A549 (cell line): ENCODE data around the gene RFC4. TPM values are rescaled to one million over a fixed set of nuclear protein-coding genes. Genes with fewer than 3 reads are reported as not detected.
A peak's percentile ranks its signal among the peaks of the same experiment; 100 is the strongest.

Source experiments
- ATAC-seq, 2 experiments: fragments of 200-7000 bp in 1 of 2; fragments of >200 bp in 1 of 2; cut with Nextera tagmentation in 1 of 2; cut with Tn5 transposase in 1 of 2; 3 replicates each; pipeline versions ENCODE4 v1.8.0 to v1.9.1; 2018 to 2020; ENCODE audit warnings: mild to moderate bottlenecking in 1 of 2, moderate library complexity in 1 of 2
- CTCF ChIA-PET: fragments of 300-600 bp; sonication (Branson Sonifier 250); formaldehyde crosslinking; extraction: SDS; loops from one replicate; lab custom pipeline; 2021; ENCODE audit warnings: antibody characterized with exemption, inconsistent platforms; lab: Yijun Ruan, JAX
- POLR2A ChIA-PET: fragments of 350-600 bp; formaldehyde crosslinking; extraction: SDS; loops from one replicate; lab custom pipeline; 2021; ENCODE audit warnings: antibody characterized with exemption, inconsistent platforms; lab: Yijun Ruan, JAX
- DNase-seq, 2 experiments: peaks; one replicate each; pipeline versions ENCODE4 v3.0.0 to v3.0.0-alpha.2; 2011 to 2016; ENCODE audit warnings: low read depth in 1 of 2, low spot score in 1 of 2
- FAIRE-seq: peaks from 2 replicates; lab custom pipeline; 2011; peaks lifted over from hg19 to GRCh38; lab: Jason Lieb, UNC
- H3K27ac ChIP-seq, 2 experiments: fragments of >200 bp; sonication (Bioruptor Twin); formaldehyde crosslinking; 3 replicates each; pipeline ENCODE4 v1.5.1; 2016 to 2017
- H3K4me1 ChIP-seq: fragments of >200 bp; sonication (Bioruptor Twin); formaldehyde crosslinking; 3 replicates; pipeline ENCODE4 v1.6.1; 2016
- H3K4me2 ChIP-seq: fragments of >200 bp; sonication (Bioruptor Twin); formaldehyde crosslinking; 3 replicates; pipeline ENCODE4 v1.6.1; 2016
- H3K4me3 ChIP-seq: fragments of >200 bp; sonication (Bioruptor Twin); formaldehyde crosslinking; 3 replicates; pipeline ENCODE4 v1.5.1; 2016
- H3K9me3 ChIP-seq: fragments of >200 bp; sonication (Bioruptor Twin); formaldehyde crosslinking; 3 replicates; pipeline ENCODE4 v1.6.1; 2016
- BHLHE40 ChIP-seq: IDR thresholded peaks from 2 replicates; pipeline ENCODE4 v1.6.1; 2012; ENCODE audit warnings: low read depth, low read length, inconsistent platforms
- CBX2 ChIP-seq: fragments of 200-600 bp; sonication (generic); IDR thresholded peaks from 2 replicates; pipeline ENCODE4 v1.6.1; 2016; ENCODE audit warnings: low read depth, mild to moderate bottlenecking, borderline replicate concordance
- CBX8 ChIP-seq: fragments of 200-600 bp; sonication (generic); IDR thresholded peaks from 2 replicates; pipeline ENCODE4 v1.6.1; 2016
- CEBPB ChIP-seq, 2 experiments: fragments of >200 bp in 1 of 2; sonication (Bioruptor Twin) in 1 of 2; formaldehyde crosslinking in 1 of 2; IDR thresholded peaks; 2 replicates each; pipeline ENCODE4 v1.6.1; 2012 to 2016
- ESRRA ChIP-seq: fragments of 150-350 bp; IDR thresholded peaks from 2 replicates; pipeline ENCODE4 v1.6.1; 2014; ENCODE audit warnings: mild to moderate bottlenecking, low read length, borderline replicate concordance
- FOSB ChIP-seq: fragments of 250-450 bp; sonication (Bioruptor Pico); IDR thresholded peaks from 2 replicates; pipeline ENCODE4 v1.5.0; 2020; ENCODE audit warnings: mild to moderate bottlenecking, moderate library complexity
- FOSL2 ChIP-seq, 2 experiments: fragments of 450-650 bp in 1 of 2; fragments of >200 bp in 1 of 2; sonication (Bioruptor Twin) in 1 of 2; formaldehyde crosslinking; IDR thresholded peaks; 2 replicates each; pipeline versions ENCODE4 v1.5.0 to v1.6.1; 2016 to 2020; ENCODE audit warnings: mild to moderate bottlenecking in 1 of 2, moderate library complexity in 1 of 2
- GATA3 ChIP-seq: IDR thresholded peaks from 2 replicates; pipeline ENCODE4 v1.6.1; 2012; ENCODE audit warnings: borderline replicate concordance
- HES2 ChIP-seq: fragments of >200 bp; sonication (Bioruptor Twin); formaldehyde crosslinking; IDR thresholded peaks from 2 replicates; pipeline ENCODE4 v1.6.1; 2016
- JUNB ChIP-seq: fragments of >200 bp; sonication (Bioruptor Twin); formaldehyde crosslinking; IDR thresholded peaks from 2 replicates; pipeline ENCODE4 v1.6.1; 2016
- NPAS2 ChIP-seq: fragments of 250-450 bp; sonication (Bioruptor Pico); IDR thresholded peaks from 2 replicates; pipeline ENCODE4 v1.8.0; 2022; ENCODE audit warnings: mild to moderate bottlenecking, moderate library complexity, borderline replicate concordance
- POLR2AphosphoS2 ChIP-seq: conservative IDR thresholded peaks from 2 replicates; pipeline ENCODE4 v1.6.1; 2012; ENCODE audit warnings: low read length, improper control_type of control experiment, inconsistent platforms
- RARB ChIP-seq: fragments of 250-450 bp; sonication (Bioruptor Pico); IDR thresholded peaks from 2 replicates; pipeline ENCODE4 v1.8.0; 2021; ENCODE audit warnings: mild to moderate bottlenecking, moderate library complexity
- SREBF2 ChIP-seq: fragments of 450-650 bp; IDR thresholded peaks from 2 replicates; pipeline ENCODE4 v1.6.1; 2014; ENCODE audit warnings: mild to moderate bottlenecking, moderate library complexity
- TFCP2L1 ChIP-seq: fragments of 250-450 bp; sonication (Bioruptor Pico); IDR thresholded peaks from 2 replicates; pipeline ENCODE4 v1.5.0; 2021; ENCODE audit warnings: mild to moderate bottlenecking
- WGBS: methylation state at CpG from one replicate; pipeline ENCODE4 v1.1.6; 2017; ENCODE audit errors: missing lambda C conversion rate; 5-methylcytosine and 5-hydroxymethylcytosine counted together
- polyA plus RNA-seq, 4 experiments: library from polyadenylated mRNA; depleted of rRNA in 3 of 4; stranded (reverse); fragments of >200 nt; fragmentation: RNase III in 1 of 4; extraction: RNeasy Plus Mini Kit Qiagen cat#74134 plus additional on column Dnase treatment in 1 of 4; gene quantifications; 2 replicates in 3 of 4; 3 replicates in 1 of 4; pipeline ENCODE4 v1.2.3, GENCODE V29; 2011 to 2017
- small RNA-seq, 6 experiments: library from RNA; depleted of rRNA; stranded (forward); fragments of <200 nt; gene quantifications; one replicate each; pipeline ENCODE3, GENCODE V24; 2012
- TF ChIP-seq, protein P1 (sequence below): fragments of >200 bp; sonication (Bioruptor Twin); formaldehyde crosslinking; IDR thresholded peaks from 3 replicates; pipeline ENCODE4 v1.5.1; 2016

Gene RFC4
- polyA plus RNA-seq, 2 of the 4 experiments (the other 2 are of a cell fraction) = 40.6 to 68.8 TPM

- TF ChIP-seq TFCP2L1 (CRISPR knock-in tag) (no peak), CBX2 (no peak), POLR2AphosphoS2 (no peak), NPAS2 (CRISPR knock-in tag) (no peak), GATA3 (no peak), JUNB (no peak), CBX8 (no peak), RARB (CRISPR knock-in tag) (no peak), FOSB (no peak), SREBF2 (no peak), ESRRA (no peak), BHLHE40 (no peak)
- H3K27ac ChIP-seq = peak overlapping the region; percentile 86 to 87
- ChIA-PET POLR2A (interaction anchor here (1.3 kb wide), 1 partner anchor 40 kb away, joined by 4 read pairs; the partner anchor contains the start of gene EIF4A2), CTCF (no interaction called here)
- WGBS = 0% methylated on average over 3 of the region's 3 CpGs
- H3K9me3 ChIP-seq = no peaks in the 10 kb centered on the region
- no peak for DNase-seq
- FAIRE-seq = no peak
- peaks cover 51% of the 10 kb centered on the region for H3K4me1 ChIP-seq
- no peak overlapping the region for H3K4me3 ChIP-seq
- ATAC-seq = no peak
- H3K4me2 ChIP-seq = peak overlapping the region; percentile 69
Measured at GRCh38 chr3:186743666-186744065, 62.6 kb downstream of the RFC4 start.

- peak overlapping the region; percentile 86 to 87; a peak in 5 of 6 replicates for H3K27ac ChIP-seq
- no peak overlapping the region for H3K4me3 ChIP-seq
- FAIRE-seq (no peak), ATAC-seq (peak; percentile 17 to 22; a peak in 3 of 6 replicates), DNase-seq (peak; percentile 23 to 46)
- TF ChIP-seq GATA3 = peak; percentile 36; the same call in 1 of the 2 replicates
- no peak for TF ChIP-seq FOSL2 (IDR thresholded peaks at IDR 0.05)
- TF ChIP-seq FOSL2 (CRISPR knock-in tag; IDR thresholded peaks at IDR 0.05) = peak; percentile 37; the same call in 1 of the 2 replicates
- TF ChIP-seq, protein P1, sequence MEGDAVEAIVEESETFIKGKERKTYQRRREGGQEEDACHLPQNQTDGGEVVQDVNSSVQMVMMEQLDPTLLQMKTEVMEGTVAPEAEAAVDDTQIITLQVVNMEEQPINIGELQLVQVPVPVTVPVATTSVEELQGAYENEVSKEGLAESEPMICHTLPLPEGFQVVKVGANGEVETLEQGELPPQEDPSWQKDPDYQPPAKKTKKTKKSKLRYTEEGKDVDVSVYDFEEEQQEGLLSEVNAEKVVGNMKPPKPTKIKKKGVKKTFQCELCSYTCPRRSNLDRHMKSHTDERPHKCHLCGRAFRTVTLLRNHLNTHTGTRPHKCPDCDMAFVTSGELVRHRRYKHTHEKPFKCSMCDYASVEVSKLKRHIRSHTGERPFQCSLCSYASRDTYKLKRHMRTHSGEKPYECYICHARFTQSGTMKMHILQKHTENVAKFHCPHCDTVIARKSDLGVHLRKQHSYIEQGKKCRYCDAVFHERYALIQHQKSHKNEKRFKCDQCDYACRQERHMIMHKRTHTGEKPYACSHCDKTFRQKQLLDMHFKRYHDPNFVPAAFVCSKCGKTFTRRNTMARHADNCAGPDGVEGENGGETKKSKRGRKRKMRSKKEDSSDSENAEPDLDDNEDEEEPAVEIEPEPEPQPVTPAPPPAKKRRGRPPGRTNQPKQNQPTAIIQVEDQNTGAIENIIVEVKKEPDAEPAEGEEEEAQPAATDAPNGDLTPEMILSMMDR = no peak
- peak; percentile 59 to 90 for TF ChIP-seq CEBPB (IDR thresholded peaks at IDR 0.05)
- TF ChIP-seq HES2 = no peak
- peaks cover 50% of the 10 kb centered on the region for H3K4me1 ChIP-seq
- POLR2A ChIA-PET = interaction anchor here (1.3 kb wide), 1 partner anchor 41 kb away, joined by 4 read pairs; the partner anchor contains the start of gene EIF4A2
- no peaks in the 10 kb centered on the region for H3K9me3 ChIP-seq
- CTCF ChIA-PET = no interaction called here
- H3K4me2 ChIP-seq = peak overlapping the region; percentile 69
- WGBS = 38% methylated on average over 7 of the region's 7 CpGs
Measured at GRCh38 chr3:186742618-186743380, 63.5 kb downstream of the RFC4 start.

Small RNAs within 50 kb of the gene (small RNA-seq; reads per million reads assigned to genes)
- gene RF00092 (0 reads per million in 6 experiments), gene RNU6-1105P (0 reads per million in 6 experiments), gene SNORA4 (0 reads per million in 6 experiments), gene SNORA63 (0 reads per million in 6 experiments), gene SNORA81 (0 reads per million in 6 experiments), gene SNORD2 (0 reads per million in 6 experiments)

Other genes starting within 250 kb of the RFC4 start
- gene TBCCD1, start 239.1 kb downstream of the RFC4 start, polyA plus RNA-seq (2011; rRNA removed) = 11.4 and 13.5 TPM in 2 replicates
- gene TBCCD1, start 239.1 kb downstream of the RFC4 start, polyA plus RNA-seq (2017; fragmentation: RNase III; extraction: RNeasy Plus Mini Kit Qiagen cat#74134 plus additional on column Dnase treatment) = 5.7 to 5.8 TPM (median 5.8 TPM) in 3 replicates
- gene DNAJB11, start 235.8 kb downstream of the RFC4 start, polyA plus RNA-seq (2011; rRNA removed) = 36.0 and 61.9 TPM in 2 replicates
- gene DNAJB11, start 235.8 kb downstream of the RFC4 start, polyA plus RNA-seq (2017; fragmentation: RNase III; extraction: RNeasy Plus Mini Kit Qiagen cat#74134 plus additional on column Dnase treatment) = 51.7 to 55.2 TPM (median 54.9 TPM) in 3 replicates
- 0.42 and 0.49 TPM in 2 replicates for gene AHSG, start 193.4 kb downstream of the RFC4 start, polyA plus RNA-seq (2011; rRNA removed)
- 0.05 to 0.08 TPM in 2 of 3 replicates, not detected in the other for gene AHSG, start 193.4 kb downstream of the RFC4 start, polyA plus RNA-seq (2017; fragmentation: RNase III; extraction: RNeasy Plus Mini Kit Qiagen cat#74134 plus additional on column Dnase treatment)
- 0.10 and 0.20 TPM in 2 replicates for gene FETUB, start 166.1 kb downstream of the RFC4 start, polyA plus RNA-seq (2011; rRNA removed)
- 0.06 to 0.14 TPM in 2 of 3 replicates, not detected in the other for gene FETUB, start 166.1 kb downstream of the RFC4 start, polyA plus RNA-seq (2017; fragmentation: RNase III; extraction: RNeasy Plus Mini Kit Qiagen cat#74134 plus additional on column Dnase treatment)
- 0.08 TPM in 1 of 2 replicates, not detected in the other for gene HRG, start 140.5 kb downstream of the RFC4 start, polyA plus RNA-seq (2011; rRNA removed)
- not detected in 3 replicates for gene HRG, start 140.5 kb downstream of the RFC4 start, polyA plus RNA-seq (2017; fragmentation: RNase III; extraction: RNeasy Plus Mini Kit Qiagen cat#74134 plus additional on column Dnase treatment)
- 0.05 and 0.11 TPM in 2 replicates for gene KNG1, start 89.1 kb downstream of the RFC4 start, polyA plus RNA-seq (2011; rRNA removed)
- gene KNG1, start 89.1 kb downstream of the RFC4 start, polyA plus RNA-seq (2017; fragmentation: RNase III; extraction: RNeasy Plus Mini Kit Qiagen cat#74134 plus additional on column Dnase treatment) = 0.04 TPM in 1 of 3 replicates, not detected in the others
- gene EIF4A2, start 22.9 kb downstream of the RFC4 start, polyA plus RNA-seq (2011; rRNA removed) = 337 and 493 TPM in 2 replicates
- gene EIF4A2, start 22.9 kb downstream of the RFC4 start, polyA plus RNA-seq (2017; fragmentation: RNase III; extraction: RNeasy Plus Mini Kit Qiagen cat#74134 plus additional on column Dnase treatment) = 172 to 194 TPM (median 184 TPM) in 3 replicates
- not detected in 2 replicates for gene ADIPOQ, start 36.2 kb upstream of the RFC4 start, polyA plus RNA-seq (2011; rRNA removed)
- not detected in 3 replicates for gene ADIPOQ, start 36.2 kb upstream of the RFC4 start, polyA plus RNA-seq (2017; fragmentation: RNase III; extraction: RNeasy Plus Mini Kit Qiagen cat#74134 plus additional on column Dnase treatment)
- 6.5 and 10.4 TPM in 2 replicates for gene ST6GAL1, start 124.0 kb upstream of the RFC4 start, polyA plus RNA-seq (2011; rRNA removed)
- 3.1 to 3.9 TPM (median 3.8 TPM) in 3 replicates for gene ST6GAL1, start 124.0 kb upstream of the RFC4 start, polyA plus RNA-seq (2017; fragmentation: RNase III; extraction: RNeasy Plus Mini Kit Qiagen cat#74134 plus additional on column Dnase treatment)